Measurements from ENCODE around the gene NRIP1. TPM values are rescaled to one million over a fixed set of nuclear protein-coding genes. Genes with fewer than 3 reads are reported as not detected.

NRIP1 gene
- total and polyA plus RNA-seq, 9 of the 15 experiments (the other 6 are each of a cell fraction or from before 2014, with no cell fraction given), result 4.3 to 42.8 (median 19.6) TPM

DNA sequence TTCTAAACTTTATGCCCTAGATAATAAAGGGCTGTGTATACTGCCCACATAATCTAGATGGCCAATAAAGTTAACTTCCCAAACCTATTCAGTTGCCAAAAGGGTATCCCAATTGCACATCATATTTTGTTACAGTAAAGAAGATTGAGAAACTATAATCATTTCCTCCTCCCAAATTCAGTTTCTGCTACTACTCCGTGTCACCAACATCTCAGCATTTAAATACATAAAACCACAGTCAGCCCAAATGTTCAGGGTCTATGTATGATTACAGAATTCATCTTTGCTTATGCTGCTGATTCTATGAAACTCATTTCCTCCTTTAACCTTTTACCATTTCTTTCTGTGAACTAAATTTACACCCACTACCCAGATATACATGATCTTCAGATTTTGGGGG, 28.6 kb downstream of the NRIP1 start (continued):
- TF ChIP-seq RREB1 (CRISPR knock-in tag; IDR thresholded peaks at IDR 0.05) (no peak), SMARCA4 (IDR thresholded peaks at IDR 0.05) (no peak), CEBPG (CRISPR knock-in tag; IDR thresholded peaks at IDR 0.05) (no peak), CEBPG (tag; conservative IDR thresholded peaks at IDR 0.05 in 1 of 2, IDR thresholded peaks at IDR 0.05 in 1 of 2) (no peak), KAT2B (IDR thresholded peaks at IDR 0.05; ENCODE audit: low read depth, low read length) (no peak), FOXJ2 (tag; IDR thresholded peaks at IDR 0.05) (no peak)

Measured in K562 (cell line).